Breast epithelium (tissue), 4 donors: ENCODE measurements around the gene TAMALIN. TPM values are rescaled to one million over a fixed set of nuclear protein-coding genes. Genes with fewer than 3 reads are reported as not detected.

Experiments used
- DNase-seq, 2 donors: peaks; one replicate each; pipeline ENCODE4 v3.0.0-alpha.2; 2019; ENCODE audit warnings: low spot score in 2 of 2
- H3K27ac ChIP-seq, 2 donors: fragments of 200-600 bp; sonication (generic) in 1 of 2; one replicate each; pipeline ENCODE4 v1.5.1; 2016 to 2019; ENCODE audit warnings: mild to moderate bottlenecking in 1 of 2
- H3K27me3 ChIP-seq, 2 donors: fragments of 200-600 bp; sonication (generic) in 1 of 2; one replicate each; pipeline versions ENCODE4 v1.5.1 to v1.6.0; 2017 to 2019; ENCODE audit warnings: control low read depth in 1 of 2, mild to moderate bottlenecking in 1 of 2
- H3K36me3 ChIP-seq: fragments of 200-600 bp; one replicate; pipeline ENCODE4 v1.5.1; 2019
- H3K4me1 ChIP-seq, 2 donors: fragments of 200-600 bp; sonication (generic); one replicate each; pipeline ENCODE4 v1.5.1; 2016 to 2019; ENCODE audit warnings: control low read depth in 1 of 2
- H3K4me3 ChIP-seq, 3 donors: fragments of 200-600 bp; sonication (generic); 1 replicate in 2 of 3; 2 replicates in 1 of 3; pipeline ENCODE4 v1.5.1; 2016 to 2019; ENCODE audit warnings: mild to moderate bottlenecking in 3 of 3, moderate library complexity in 2 of 3
- H3K9me3 ChIP-seq, 2 donors: fragments of 200-600 bp; sonication (generic) in 1 of 2; one replicate each; pipeline ENCODE4 v1.5.1; 2016 to 2019; ENCODE audit warnings: control low read depth in 1 of 2
- CTCF ChIP-seq, 3 donors: fragments of 450-650 bp; IDR thresholded peaks; one replicate each; pipeline ENCODE4 v1.5.1; 2016 to 2017; ENCODE audit warnings: antibody characterized with exemption in 3 of 3, mild to moderate bottlenecking in 3 of 3, moderate library complexity in 3 of 3
- POLR2A ChIP-seq: fragments of 450-650 bp; IDR thresholded peaks from one replicate; pipeline ENCODE4 v1.6.1; 2016; ENCODE audit warnings: antibody characterized with exemption, mild to moderate bottlenecking, moderate library complexity
- POLR2AphosphoS5 ChIP-seq, 3 donors: sonication (generic); formaldehyde crosslinking; IDR thresholded peaks; one replicate each; pipeline ENCODE4 v1.6.1; 2017; ENCODE audit warnings: antibody characterized with exemption in 3 of 3
- intact Hi-C: fragments of 100-400 bp; cut with DNase I; formaldehyde crosslinking; loops from one replicate; pipeline ENCODE4 v1.15.1; 2023; ENCODE audit warnings: low total_unique reads
- total RNA-seq, 3 donors: library from RNA; depleted of rRNA; stranded (reverse); fragments of >200 nt; gene quantifications; one replicate each; pipeline ENCODE4 v1.1.0, GENCODE V29; 2016

TAMALIN gene
- total RNA-seq, 3 donors from 2014 or later, result 8.5 to 27.2 (median 16.0) TPM

- Histone ChIP-seq H3K4me1 (peaks cover 10 to 37% of the 10 kb centered on the region in 2 donors), H3K27ac (peak overlapping the region; percentile 92 to 94), H3K36me3 (no peaks in the 10 kb centered on the region), H3K27me3 (no peaks in the 10 kb centered on the region), H3K9me3 (no peaks in the 10 kb centered on the region), H3K4me3 (no peak overlapping the region)
- intact Hi-C loops, result no loop called here
- DNase-seq, result no peak
- TF ChIP-seq POLR2A (no peak), CTCF (IDR thresholded peaks at IDR 0.05) (no peak), POLR2AphosphoS5 (IDR thresholded peaks at IDR 0.05) (no peak)
Observed at GRCh38 chr12:52042706-52043385, 36.1 kb downstream of the TAMALIN start.

- Histone ChIP-seq H3K4me1 (peaks cover 10 to 37% of the 10 kb centered on the region in 2 donors), H3K27ac (peak overlapping the region; percentile 92 to 94), H3K36me3 (no peaks in the 10 kb centered on the region), H3K9me3 (no peaks in the 10 kb centered on the region), H3K27me3 (no peaks in the 10 kb centered on the region), H3K4me3 (peak overlapping the region; percentile 5 to 46 (median 16))
- no peak for TF ChIP-seq POLR2AphosphoS5 (IDR thresholded peaks at IDR 0.05)
- TF ChIP-seq POLR2A, result no peak
- TF ChIP-seq CTCF (IDR thresholded peaks at IDR 0.05), result no peak
- intact Hi-C loops, result no loop called here
- DNase-seq, result no peak
Observed at GRCh38 chr12:52043386-52044212, 36.9 kb downstream of the TAMALIN start.

DNA sequence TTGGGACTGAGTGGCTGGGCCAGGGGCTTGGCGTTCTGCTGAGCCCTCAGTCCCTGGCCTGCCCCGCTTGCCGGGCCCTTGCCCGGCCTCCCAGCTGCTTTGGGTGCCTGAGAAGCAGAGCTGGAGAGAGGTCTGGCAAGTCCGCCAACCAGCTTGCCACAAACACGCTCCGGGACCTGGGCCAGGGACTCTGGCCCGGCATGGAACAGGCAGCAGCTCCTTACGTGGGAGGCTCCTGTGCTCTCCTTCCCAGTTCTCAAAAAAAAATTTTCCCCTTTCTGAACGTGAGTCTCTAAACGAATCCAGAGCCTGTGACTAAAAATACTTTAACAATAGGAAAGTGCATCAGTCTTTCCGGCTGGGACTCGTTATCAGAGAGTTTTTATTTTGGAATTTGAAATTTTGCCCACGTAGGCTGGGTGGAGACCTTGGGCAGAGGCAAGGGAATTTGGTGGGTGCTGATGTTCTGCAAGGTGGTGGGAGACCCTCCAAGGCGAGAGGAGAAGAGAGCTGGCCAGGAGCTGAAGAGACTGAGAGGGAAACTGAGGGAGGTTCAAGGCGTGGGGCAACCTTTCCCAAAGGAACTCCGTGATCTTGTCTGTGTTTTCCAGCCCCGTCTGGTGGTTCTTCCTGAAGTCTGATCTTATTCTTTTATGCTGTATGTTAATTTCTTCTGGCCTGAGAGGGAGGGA, 37.7 kb downstream of the TAMALIN start:
- Histone ChIP-seq H3K36me3 (no peaks in the 10 kb centered on the region), H3K9me3 (no peaks in the 10 kb centered on the region), H3K4me1 (peaks cover 10 to 37% of the 10 kb centered on the region in 2 donors), H3K27ac (peak overlapping the region; percentile 92 to 94), H3K27me3 (no peaks in the 10 kb centered on the region), H3K4me3 (peak overlapping the region; percentile 5 to 46 (median 16))
- intact Hi-C loops, result no loop called here
- peak; percentile 88 to 95 for DNase-seq
- TF ChIP-seq POLR2A, result no peak
- peak; percentile 30 to 56 (median 38) for TF ChIP-seq POLR2AphosphoS5 (IDR thresholded peaks at IDR 0.05)

DNA sequence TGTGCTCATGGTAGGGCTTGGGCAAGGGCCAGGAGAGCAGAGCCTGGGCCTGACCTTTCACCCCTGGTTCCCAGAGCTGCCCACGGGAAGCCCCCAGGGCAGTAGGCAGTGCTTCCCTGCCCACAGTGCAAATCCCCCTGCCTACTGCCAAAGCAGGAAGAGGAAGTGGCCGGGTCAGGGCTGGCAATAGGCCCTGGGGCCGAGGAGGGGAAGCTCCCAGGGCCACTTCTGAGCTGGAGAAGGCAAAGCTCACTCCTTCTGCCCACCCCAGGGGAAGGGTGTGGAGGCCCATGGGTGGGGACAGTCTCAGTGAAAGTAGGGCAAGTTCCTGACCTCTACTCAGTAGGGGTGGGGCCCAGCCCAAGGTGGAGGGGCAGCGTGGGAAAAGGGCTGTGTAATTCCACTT, 39.1 kb downstream of the TAMALIN start:
- intact Hi-C loops, result no loop called here
- Histone ChIP-seq H3K27me3 (no peaks in the 10 kb centered on the region), H3K4me1 (peaks cover 16 to 37% of the 10 kb centered on the region in 2 donors), H3K9me3 (no peaks in the 10 kb centered on the region), H3K36me3 (no peaks in the 10 kb centered on the region), H3K27ac (peak overlapping the region; percentile 92 to 94), H3K4me3 (peak overlapping the region in 1 of 3 donors; percentile 3)
- TF ChIP-seq POLR2AphosphoS5 (IDR thresholded peaks at IDR 0.05), result no peak
- no peak for TF ChIP-seq CTCF (IDR thresholded peaks at IDR 0.05)
- no peak for TF ChIP-seq POLR2A
- DNase-seq, result no peak

- intact Hi-C loops, result no loop called here
Observed at GRCh38 chr12:52046859-52047258, 40.1 kb downstream of the TAMALIN start.

More at GRCh38 chr12:52046859-52047258, 40.1 kb downstream of the TAMALIN start:
- no peaks in the 10 kb centered on the region for H3K9me3 ChIP-seq
- TF ChIP-seq CTCF (IDR thresholded peaks at IDR 0.05) (no peak), POLR2A (no peak), POLR2AphosphoS5 (IDR thresholded peaks at IDR 0.05) (no peak)
- no peak overlapping the region for H3K27ac ChIP-seq
- no peaks in the 10 kb centered on the region for H3K27me3 ChIP-seq
- no peak overlapping the region for H3K4me3 ChIP-seq
- H3K4me1 ChIP-seq, result peaks cover 14 to 30% of the 10 kb centered on the region in 2 donors
- DNase-seq, result no peak
- H3K36me3 ChIP-seq, result no peaks in the 10 kb centered on the region
